LoVo (cell line): ENCODE results near the gene KRTAP5-1.

ENCODE experiments used
- DNase-seq: peaks from one replicate; pipeline ENCODE4 v3.0.0-alpha.2; 2016; ENCODE audit warnings: low spot score

The KRTAP5-1 gene

GRCh38 chr11:1559111-1559951 lies 25.8 kb downstream of the KRTAP5-1 start:
- DNase-seq, result peak; percentile 60

GRCh38 chr11:1558775-1559110 lies 26.3 kb downstream of the KRTAP5-1 start:
- DNase-seq, result no peak

GRCh38 chr11:1557904-1558774 lies 26.9 kb downstream of the KRTAP5-1 start:
- DNase-seq, result peak; percentile 53

GRCh38 chr11:1557051-1557884 lies 27.8 kb downstream of the KRTAP5-1 start:
- no peak for DNase-seq

- DNase-seq, result no peak
Measured at GRCh38 chr11:1556278-1556902, 28.7 kb downstream of the KRTAP5-1 start.

- DNase-seq, result no peak
Measured at GRCh38 chr11:1555713-1556153, 29.4 kb downstream of the KRTAP5-1 start.

- DNase-seq, result no peak
Measured at GRCh38 chr11:1554981-1555712, 29.9 kb downstream of the KRTAP5-1 start.

- peak; percentile 39 for DNase-seq
Measured at GRCh38 chr11:1553808-1554594, 31.1 kb downstream of the KRTAP5-1 start.

GRCh38 chr11:1549338-1550330 lies 35.4 kb downstream of the KRTAP5-1 start:
- no peak for DNase-seq

- DNase-seq, result peak; percentile 72
Measured at GRCh38 chr11:1548221-1549070, 36.6 kb downstream of the KRTAP5-1 start.

- no peak for DNase-seq
Measured at GRCh38 chr11:1547467-1548098, 37.5 kb downstream of the KRTAP5-1 start.

- peak; percentile 61 for DNase-seq
Measured at GRCh38 chr11:1546536-1547466, 38.3 kb downstream of the KRTAP5-1 start.

GRCh38 chr11:1546077-1546535 lies 39.0 kb downstream of the KRTAP5-1 start:
- DNase-seq, result peak; percentile 14

GRCh38 chr11:1545432-1545831 lies 39.7 kb downstream of the KRTAP5-1 start:
- DNase-seq, result no peak

GRCh38 chr11:1544536-1544935 lies 40.5 kb downstream of the KRTAP5-1 start:
- DNase-seq, result no peak

- no peak for DNase-seq
Measured at GRCh38 chr11:1543606-1544263, 41.3 kb downstream of the KRTAP5-1 start.
